MCF 10A (cell line): Measurements from ENCODE around the gene TNC. TPM values are rescaled to one million over a fixed set of nuclear protein-coding genes. Genes with fewer than 3 reads are reported as not detected.

ENCODE experiments used
- BruUV-seq: library from RNA; stranded (reverse); fragments of 400-500 nt; replicated peaks from 2 replicates; lab custom pipeline; 2021; lab: Mats Ljungman, UMichigan
- CTCF ChIA-PET: fragments of 300-600 bp; sonication (Branson Sonifier 250); formaldehyde crosslinking; extraction: SDS; loops from one replicate; lab custom pipeline; 2021; ENCODE audit warnings: antibody characterized with exemption, inconsistent platforms; lab: Yijun Ruan, JAX
- POLR2A ChIA-PET: fragments of 300-600, 350-650 bp; sonication (Branson Sonifier 250); formaldehyde crosslinking; extraction: SDS; loops from one replicate; lab custom pipeline; 2020; ENCODE audit warnings: antibody characterized with exemption, inconsistent platforms; lab: Yijun Ruan, JAX
- DNase-seq: peaks from one replicate; pipeline ENCODE4 v3.0.0-alpha.2; 2018; ENCODE audit not compliant: unreplicated experiment
- H3K27ac Mint-ChIP-seq: one replicate; pipeline ENCODE4 v1.8.0; 2022; ENCODE audit warnings: mild to moderate bottlenecking, low read depth, mixed read lengths; ENCODE audit not compliant: unreplicated experiment
- H3K27me3 Mint-ChIP-seq: one replicate; pipeline ENCODE4 v1.8.0; 2022; ENCODE audit warnings: mixed read lengths; ENCODE audit not compliant: insufficient read depth, unreplicated experiment
- H3K36me3 Mint-ChIP-seq: one replicate; pipeline ENCODE4 v1.8.0; 2022; ENCODE audit warnings: mild to moderate bottlenecking, moderate library complexity, mixed read lengths; ENCODE audit not compliant: insufficient read depth, unreplicated experiment
- H3K4me1 Mint-ChIP-seq: one replicate; pipeline ENCODE4 v1.8.0; 2022; ENCODE audit warnings: mixed read lengths; ENCODE audit not compliant: insufficient read depth, unreplicated experiment
- H3K4me3 Mint-ChIP-seq: one replicate; pipeline ENCODE4 v1.8.0; 2022; ENCODE audit warnings: mild to moderate bottlenecking, moderate library complexity, mixed read lengths; ENCODE audit not compliant: unreplicated experiment
- H3K9me3 Mint-ChIP-seq: one replicate; pipeline ENCODE4 v1.8.0; 2022; ENCODE audit warnings: mixed read lengths; ENCODE audit not compliant: unreplicated experiment
- CTCF ChIP-seq: fragments of 200-600 bp; IDR thresholded peaks from one replicate; pipeline ENCODE4 v1.8.0; 2022; ENCODE audit warnings: antibody characterized with exemption, mild to moderate bottlenecking; ENCODE audit not compliant: unreplicated experiment
- intact Hi-C: fragments of 100-400 bp; cut with micrococcal nuclease; formaldehyde crosslinking; loops from 2 replicates; pipeline ENCODE4 v1.14.1; 2022
- total RNA-seq: library from RNA; stranded (reverse); gene quantifications from 2 replicates; pipeline ENCODE4 v1.2.3, GENCODE V29; 2022

The TNC gene
- total RNA-seq, 1 experiment from 2014 or later, result 49.8 TPM

DNA sequence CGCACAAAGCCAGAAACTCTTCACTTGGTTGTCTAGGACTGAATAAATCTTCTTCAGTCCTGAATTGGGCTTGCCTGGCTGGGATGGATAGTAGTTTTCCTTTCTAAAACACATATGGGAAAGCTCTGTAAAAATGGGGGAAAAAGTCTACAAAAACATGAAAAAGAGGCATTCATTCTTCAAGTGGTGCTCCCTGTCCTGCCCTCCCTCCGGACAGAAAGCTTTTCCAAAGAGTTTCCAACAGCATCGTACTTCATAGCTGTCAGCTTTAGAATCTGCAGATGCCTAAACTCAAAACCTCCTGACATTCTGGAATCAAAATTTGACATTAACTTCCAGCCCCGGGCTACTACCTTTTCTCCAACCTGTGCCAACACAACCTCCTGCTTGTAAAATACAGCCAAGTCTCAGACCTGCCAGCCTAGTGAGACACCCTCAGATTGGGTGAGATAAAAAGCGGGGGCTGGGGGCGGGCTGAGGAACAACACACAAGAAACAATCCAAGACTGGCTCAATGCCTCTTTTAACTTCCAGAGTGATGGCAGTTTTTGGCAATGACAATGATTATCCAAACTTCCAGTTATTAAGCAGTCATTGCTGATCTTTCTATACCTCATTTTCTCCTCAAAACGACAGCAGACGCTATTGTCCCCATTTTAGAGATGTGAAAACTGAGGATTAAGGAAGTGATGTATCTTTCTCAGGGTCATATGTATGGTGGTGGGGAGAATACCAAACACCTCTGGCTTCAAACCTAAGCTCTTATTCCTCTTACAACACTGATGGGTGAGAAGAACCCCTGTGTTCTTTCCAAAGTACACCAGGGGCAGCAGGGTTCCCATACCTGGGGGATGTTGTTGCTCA lies 1.3 kb downstream of the TNC start:
- no peak for TF ChIP-seq CTCF
- peak; percentile 73 for DNase-seq
- Mint-ChIP-seq H3K4me3 (peak overlapping the region; percentile 1), H3K36me3 (no peaks in the 10 kb centered on the region), H3K27me3 (no peaks in the 10 kb centered on the region), H3K27ac (peak overlapping the region; percentile 37), H3K9me3 (no peaks in the 10 kb centered on the region), H3K4me1 (peaks cover 35% of the 10 kb centered on the region)
- intact Hi-C loops, result loop anchor here (2.0 to 5.0 kb wide), 4 partner anchors 40 to 406 kb away; no protein-coding TSS in a partner anchor
- ChIA-PET CTCF (interaction anchor here (0.7 kb wide), 1 partner anchor 406 kb away, joined by 4 read pairs; no protein-coding TSS in a partner anchor), POLR2A (interaction anchor here (0.6 to 3.5 kb wide), 7 partner anchors 10 to 826 kb away, joined by 3 to 25 read pairs (median 4); no protein-coding TSS in a partner anchor)
- BruUV-seq, result TSS peak; percentile 96

DNA sequence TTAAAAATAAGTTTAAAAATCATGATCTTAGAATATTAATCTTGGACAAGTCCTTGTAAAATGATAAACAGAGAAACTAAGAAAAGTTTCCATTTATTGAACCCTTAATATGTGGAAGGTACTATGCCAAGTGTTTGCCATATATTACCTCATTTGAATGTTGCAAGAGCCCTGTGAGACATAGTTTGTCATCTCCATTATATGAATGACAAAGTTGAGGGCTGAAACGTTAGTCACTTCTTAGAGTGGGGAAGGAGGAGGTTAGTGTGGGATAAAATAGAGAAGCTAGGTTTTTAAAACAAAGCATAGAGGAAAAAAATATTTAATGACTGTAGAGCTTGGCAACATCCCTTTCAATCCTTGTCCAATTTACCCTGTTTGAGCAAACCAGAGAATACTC lies 2.0 kb downstream of the TNC start:
- no TSS peak for BruUV-seq
- no peaks in the 10 kb centered on the region for H3K9me3 Mint-ChIP-seq
- CTCF ChIA-PET, result interaction anchor here (0.7 kb wide), 1 partner anchor 407 kb away, joined by 4 read pairs; no protein-coding TSS in a partner anchor
- no peaks in the 10 kb centered on the region for H3K36me3 Mint-ChIP-seq
- DNase-seq, result peak; percentile 86
- peaks cover 30% of the 10 kb centered on the region for H3K4me1 Mint-ChIP-seq
- H3K4me3 Mint-ChIP-seq, result peak overlapping the region; percentile 1
- POLR2A ChIA-PET, result interaction anchor here (0.6 to 3.5 kb wide), 6 partner anchors 10 to 827 kb away, joined by 3 to 25 read pairs (median 4); no protein-coding TSS in a partner anchor
- no peaks in the 10 kb centered on the region for H3K27me3 Mint-ChIP-seq
- peak overlapping the region; percentile 37 for H3K27ac Mint-ChIP-seq
- intact Hi-C loops, result loop anchor here (2.0 to 5.0 kb wide), 4 partner anchors 41 to 406 kb away; no protein-coding TSS in a partner anchor
- TF ChIP-seq CTCF, result no peak

DNA sequence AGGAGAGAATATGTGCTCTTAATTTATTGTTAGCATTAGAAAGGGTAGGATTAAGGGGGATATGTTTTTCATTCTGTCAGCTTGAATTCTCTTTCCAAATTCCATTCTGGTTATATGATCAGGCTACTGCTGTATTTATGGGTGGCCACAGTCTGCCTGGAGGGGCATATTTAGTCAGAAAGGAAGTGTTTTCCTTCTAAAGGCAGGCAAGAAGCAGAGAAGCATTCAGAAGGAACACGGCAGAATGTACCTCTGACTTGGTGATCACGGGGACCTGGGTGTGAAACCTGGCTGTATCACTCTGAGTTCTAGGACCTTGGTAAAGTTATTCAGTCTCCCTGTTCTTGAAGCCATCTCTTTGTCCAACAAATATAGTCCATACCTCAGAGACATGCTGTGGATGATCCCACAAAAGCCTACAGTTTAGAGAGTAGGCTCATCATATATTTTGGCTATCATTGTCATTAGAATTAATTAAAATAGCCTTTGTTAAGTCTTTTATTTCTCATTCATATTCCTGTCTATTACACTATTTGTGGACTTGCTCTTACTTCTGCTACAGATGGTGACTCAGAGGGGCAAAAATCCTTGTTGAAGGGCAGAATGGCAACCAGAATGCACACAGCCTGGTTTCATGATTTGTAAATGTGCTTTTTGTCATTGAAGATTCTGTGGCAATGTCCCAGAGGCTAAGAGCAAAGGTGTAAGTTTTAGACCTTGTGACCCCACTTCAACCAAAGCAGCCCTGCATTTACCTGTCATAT lies 2.7 kb downstream of the TNC start:
- intact Hi-C loops, result loop anchor here (5.0 kb wide), 1 partner anchor 407 kb away; no protein-coding TSS in a partner anchor
- ChIA-PET POLR2A (interaction anchor here (0.7 to 3.5 kb wide), 3 partner anchors 9 to 57 kb away, joined by 3 to 25 read pairs (median 7); no protein-coding TSS in a partner anchor), CTCF (interaction anchor here (0.7 kb wide), 1 partner anchor 17 kb away, joined by 3 read pairs; no protein-coding TSS in a partner anchor)
- Mint-ChIP-seq H3K4me1 (peaks cover 30% of the 10 kb centered on the region), H3K4me3 (no peak overlapping the region), H3K27ac (peak overlapping the region; percentile 37), H3K36me3 (no peaks in the 10 kb centered on the region), H3K27me3 (no peaks in the 10 kb centered on the region), H3K9me3 (no peaks in the 10 kb centered on the region)
- DNase-seq, result peak; percentile 36
- no peak for TF ChIP-seq CTCF
- BruUV-seq, result no TSS peak
